GM18520 (cell line): ENCODE data around the gene WASHC4.

Experiments
- ATAC-seq: cut with Tn5 transposase; IDR thresholded peaks from one replicate; pipeline ENCODE4 v1.9.1; 2021; ENCODE audit not compliant: unreplicated experiment

The WASHC4 gene, protein sequence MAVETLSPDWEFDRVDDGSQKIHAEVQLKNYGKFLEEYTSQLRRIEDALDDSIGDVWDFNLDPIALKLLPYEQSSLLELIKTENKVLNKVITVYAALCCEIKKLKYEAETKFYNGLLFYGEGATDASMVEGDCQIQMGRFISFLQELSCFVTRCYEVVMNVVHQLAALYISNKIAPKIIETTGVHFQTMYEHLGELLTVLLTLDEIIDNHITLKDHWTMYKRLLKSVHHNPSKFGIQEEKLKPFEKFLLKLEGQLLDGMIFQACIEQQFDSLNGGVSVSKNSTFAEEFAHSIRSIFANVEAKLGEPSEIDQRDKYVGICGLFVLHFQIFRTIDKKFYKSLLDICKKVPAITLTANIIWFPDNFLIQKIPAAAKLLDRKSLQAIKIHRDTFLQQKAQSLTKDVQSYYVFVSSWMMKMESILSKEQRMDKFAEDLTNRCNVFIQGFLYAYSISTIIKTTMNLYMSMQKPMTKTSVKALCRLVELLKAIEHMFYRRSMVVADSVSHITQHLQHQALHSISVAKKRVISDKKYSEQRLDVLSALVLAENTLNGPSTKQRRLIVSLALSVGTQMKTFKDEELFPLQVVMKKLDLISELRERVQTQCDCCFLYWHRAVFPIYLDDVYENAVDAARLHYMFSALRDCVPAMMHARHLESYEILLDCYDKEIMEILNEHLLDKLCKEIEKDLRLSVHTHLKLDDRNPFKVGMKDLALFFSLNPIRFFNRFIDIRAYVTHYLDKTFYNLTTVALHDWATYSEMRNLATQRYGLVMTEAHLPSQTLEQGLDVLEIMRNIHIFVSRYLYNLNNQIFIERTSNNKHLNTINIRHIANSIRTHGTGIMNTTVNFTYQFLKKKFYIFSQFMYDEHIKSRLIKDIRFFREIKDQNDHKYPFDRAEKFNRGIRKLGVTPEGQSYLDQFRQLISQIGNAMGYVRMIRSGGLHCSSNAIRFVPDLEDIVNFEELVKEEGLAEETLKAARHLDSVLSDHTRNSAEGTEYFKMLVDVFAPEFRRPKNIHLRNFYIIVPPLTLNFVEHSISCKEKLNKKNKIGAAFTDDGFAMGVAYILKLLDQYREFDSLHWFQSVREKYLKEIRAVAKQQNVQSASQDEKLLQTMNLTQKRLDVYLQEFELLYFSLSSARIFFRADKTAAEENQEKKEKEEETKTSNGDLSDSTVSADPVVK

DNA sequence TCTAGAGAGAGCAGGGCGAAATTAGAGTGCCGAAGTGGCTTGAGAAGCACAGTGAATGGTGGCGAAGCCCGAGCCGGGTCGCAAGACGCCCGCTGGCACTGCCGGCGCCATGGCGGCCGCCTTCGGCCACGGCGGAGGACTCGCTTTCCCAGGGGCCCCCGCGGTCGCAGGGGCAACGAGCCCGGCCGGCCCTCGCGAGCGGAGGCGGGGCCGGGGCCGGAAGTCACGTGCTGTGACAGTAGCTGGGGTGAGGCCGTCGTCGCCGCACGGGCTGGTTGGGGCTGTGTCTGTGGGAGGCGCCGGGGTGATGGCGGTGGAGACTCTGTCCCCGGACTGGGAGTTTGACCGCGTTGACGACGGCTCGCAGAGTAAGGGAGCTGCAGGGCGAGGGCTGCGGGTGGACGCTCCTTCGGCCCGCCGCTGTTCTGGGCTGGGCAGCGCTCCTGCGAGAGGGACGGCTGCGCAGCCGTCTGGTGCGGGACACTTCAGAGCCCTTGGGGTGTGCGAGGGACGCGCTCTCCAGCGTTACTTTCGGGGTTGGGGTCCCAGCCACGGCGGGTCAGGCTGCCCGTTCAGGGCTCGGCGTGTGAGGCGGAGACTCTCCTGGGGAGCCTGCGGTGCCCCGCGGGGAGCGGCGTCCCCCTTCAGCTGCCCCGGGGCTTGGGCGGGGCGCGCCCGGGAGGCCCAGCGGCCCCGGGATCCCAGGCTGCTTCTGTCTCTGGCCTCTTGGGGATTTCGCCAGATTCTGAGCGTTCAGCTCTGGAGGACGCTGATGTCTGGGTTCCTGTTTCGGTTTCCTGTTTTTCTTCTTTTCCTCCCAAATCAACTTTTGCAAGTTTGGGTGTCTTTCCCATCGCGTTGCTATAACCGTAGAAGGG lies at the start of gene WASHC4:
WASHC4 (plus strand) TSS at position 238 of the 878 bp plus-strand sequence; CDS start at position 308, 70 bp downstream.
- ATAC-seq = peak; percentile 84

GRCh38 chr12:105060715-105061378 lies 46.7 kb upstream of the WASHC4 start:
- ATAC-seq = no peak

GRCh38 chr12:105064564-105065178 lies 42.9 kb upstream of the WASHC4 start:
- ATAC-seq = no peak

DNA sequence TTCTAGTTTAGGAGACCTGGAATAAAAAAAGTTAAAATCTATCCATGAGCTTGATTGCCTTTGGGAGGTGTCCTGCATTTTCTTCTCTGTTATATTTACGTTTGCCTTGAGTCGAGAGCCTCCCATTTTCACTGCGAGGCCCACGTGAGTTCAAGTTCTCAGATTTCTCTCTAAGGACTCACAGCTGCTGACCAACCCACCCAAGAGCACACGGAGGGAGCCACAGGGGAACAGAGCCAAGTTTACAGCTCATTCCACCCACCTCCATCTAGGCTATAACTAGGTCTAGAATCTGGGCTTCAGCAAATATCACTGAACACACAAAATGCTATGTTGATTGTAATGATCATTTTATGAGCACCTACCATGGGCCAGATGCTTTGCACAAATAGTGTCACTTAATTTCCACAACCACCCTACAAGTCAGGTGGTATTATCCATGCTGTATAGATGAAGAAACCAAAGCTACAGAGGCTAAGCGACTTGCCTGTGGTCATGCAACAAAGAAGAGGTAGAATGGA lies 40.0 kb upstream of the WASHC4 start:
- ATAC-seq = no peak

DNA sequence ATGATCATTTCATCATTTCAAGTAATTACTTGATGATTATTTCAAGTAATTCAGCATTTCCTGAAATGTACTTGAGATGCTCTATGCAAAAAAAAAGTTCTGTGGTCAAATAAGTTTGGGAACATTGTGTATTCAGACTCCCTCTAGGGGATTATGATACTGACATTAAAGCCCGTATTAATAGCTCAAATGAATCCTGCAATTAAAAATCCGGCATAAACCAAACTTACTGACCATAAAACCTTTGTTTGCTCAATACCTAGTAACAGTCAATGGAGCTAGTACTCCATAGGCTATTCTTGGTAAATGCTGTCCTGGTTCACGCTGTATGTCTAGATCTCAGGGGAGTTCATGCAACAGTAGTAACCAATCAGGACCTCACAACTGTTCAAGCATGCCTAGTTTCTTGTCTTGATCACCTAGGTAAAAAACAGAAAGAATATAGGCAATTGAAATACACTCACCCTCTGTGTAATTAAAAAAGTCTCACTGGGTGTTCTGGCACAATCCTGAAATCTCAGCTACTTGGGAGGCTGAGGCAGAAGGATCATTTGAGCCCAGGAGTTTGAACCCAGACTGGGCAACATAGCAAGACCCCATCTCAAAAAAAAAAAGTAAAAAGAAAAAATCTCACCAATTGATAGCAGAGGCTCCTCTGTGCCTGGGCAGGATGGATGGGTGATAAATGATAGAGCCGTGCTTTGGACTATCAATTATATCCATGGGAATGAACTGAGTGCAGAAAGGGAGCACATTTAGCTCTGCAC lies 37.4 kb upstream of the WASHC4 start:
- ATAC-seq = no peak

DNA sequence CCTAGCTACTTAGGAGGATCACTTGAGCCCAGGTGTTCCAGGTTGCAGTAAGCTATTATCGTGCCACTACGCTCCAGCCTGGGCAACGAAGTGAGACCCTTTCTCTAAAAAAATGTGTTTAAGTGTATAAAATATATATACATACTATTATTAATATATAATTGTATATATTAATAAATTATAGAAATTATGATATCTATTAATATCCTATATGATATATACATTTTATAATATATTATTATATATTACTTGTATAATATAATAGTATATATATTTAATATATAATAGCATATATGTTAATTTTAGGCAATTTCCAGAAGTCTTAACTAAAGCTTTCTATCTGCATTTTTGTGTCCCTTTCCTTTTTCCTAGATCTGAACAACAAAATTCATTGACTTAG lies 35.5 kb upstream of the WASHC4 start:
- ATAC-seq = no peak

DNA sequence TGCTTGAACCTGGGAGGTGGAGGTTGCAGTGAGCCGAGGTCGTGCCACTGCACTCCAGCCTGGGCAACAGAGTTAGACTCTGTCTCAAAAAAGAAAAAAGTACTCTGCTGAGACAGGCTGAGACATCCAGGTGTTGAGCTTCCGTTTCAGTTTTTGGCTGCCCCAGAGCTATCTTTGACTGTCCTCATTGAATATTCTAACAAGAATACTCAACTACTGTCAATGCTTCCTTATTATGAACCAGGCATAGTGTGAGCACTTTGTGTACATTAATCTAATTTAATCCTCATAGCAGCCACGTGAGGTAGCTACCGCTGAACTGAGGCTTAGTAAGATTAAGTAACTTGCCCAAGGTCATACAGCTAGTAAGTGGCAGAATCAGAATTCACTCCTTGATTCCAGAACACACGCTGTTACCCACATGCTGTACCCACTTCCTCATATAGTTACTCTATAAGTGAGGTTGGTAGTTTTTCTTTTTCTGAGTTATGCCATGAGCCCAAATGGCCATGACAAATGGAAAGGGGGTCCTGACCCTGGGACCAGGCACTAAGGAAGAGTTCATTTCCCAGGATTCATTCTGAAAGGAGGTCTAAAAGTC lies 34.5 kb upstream of the WASHC4 start:
- no peak for ATAC-seq

DNA sequence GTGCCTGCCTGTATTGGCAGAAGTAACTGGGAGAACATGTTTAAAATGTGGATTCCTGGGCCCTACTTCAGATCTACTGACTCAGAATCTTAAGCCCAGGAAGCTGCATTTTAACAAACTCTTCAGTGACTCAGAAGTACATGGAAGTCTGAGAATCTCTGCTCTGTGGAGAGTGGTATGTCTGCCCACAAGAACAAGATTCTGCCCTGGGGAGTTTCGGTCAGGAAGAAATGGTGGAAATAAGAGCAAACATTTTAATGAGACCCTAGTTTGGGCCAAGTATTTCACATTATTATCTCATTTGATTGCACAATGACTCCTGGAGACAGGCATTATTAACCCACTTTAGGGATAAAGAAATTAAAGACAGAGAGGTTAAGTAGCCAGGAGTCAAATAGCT lies 31.4 kb upstream of the WASHC4 start:
- ATAC-seq = no peak

- no peak for ATAC-seq
These were observed 30.6 kb upstream of the WASHC4 start for GRCh38 chr12:105076913-105077312.

DNA sequence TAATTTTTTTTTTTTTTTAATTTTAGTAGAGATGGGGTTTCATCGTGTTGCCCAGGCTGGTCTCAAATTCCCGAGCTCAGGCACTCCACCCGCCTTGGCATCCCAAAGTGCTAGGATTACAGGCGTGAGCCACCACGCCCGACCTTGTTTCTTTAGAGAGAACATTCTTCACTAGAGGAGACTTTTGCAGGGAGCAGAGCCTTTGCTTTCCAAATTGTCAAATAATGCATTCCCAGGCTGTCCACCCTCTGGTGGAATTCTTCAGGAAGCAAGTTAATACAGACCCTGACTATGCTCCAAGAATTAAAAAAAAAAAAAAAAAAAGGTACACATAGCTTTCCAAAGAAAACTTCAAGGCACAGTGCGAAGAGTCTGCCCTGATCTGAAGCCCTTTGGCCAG lies 30.1 kb upstream of the WASHC4 start:
- no peak for ATAC-seq

- ATAC-seq = no peak
These were observed 28.6 kb upstream of the WASHC4 start for GRCh38 chr12:105078712-105079570.

GRCh38 chr12:105083031-105083430 lies 24.5 kb upstream of the WASHC4 start:
- no peak for ATAC-seq

- no peak for ATAC-seq
These were observed 23.9 kb upstream of the WASHC4 start for GRCh38 chr12:105083551-105084105.

DNA sequence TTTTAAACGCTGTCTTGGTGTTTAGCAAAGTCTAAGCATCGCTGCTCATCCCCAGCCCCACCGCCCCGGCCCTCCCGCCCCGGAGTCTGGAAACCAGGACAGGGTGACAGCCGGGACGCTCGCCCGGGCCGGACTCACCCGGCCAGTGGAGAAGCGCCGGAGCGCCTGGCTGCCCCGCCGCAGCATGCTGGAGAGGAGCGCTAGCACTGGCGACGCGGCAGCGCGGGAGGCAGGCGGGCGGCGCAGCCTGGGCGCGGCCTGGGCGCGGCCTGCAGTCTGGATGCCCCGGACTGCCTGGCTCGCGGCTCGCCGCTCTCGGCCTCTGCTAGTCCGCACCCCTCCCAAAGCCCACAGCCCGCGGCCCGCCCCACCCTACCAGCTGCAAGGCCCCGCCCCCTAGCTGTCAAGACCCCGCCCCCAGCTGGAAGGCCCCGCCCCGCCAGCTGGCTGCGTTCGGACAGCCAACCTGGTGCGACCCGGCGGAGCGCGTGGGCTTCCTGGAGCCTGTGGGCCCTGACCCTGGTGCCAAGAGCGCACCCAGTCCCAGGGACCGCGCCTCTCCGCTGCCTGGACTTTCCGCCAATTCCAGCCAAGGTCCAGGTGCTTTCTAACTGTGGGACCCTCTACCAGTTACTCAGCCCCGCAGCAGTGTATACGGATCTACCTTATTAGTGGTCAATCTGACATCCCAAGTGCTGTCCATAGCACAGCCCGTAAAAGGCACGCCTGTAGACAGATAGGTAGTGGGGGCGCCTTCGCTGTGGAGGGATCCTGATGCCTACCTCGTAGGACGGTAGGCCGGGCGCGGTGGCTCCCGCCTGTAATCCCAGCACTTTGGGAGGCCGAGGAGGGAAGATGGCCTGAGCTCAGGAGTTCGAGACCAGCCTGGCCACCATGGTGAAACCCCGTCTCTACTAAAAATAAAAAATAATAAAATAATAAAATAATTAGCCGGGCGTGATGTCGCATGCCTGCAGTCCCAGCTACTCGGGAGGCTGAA lies 23.0 kb upstream of the WASHC4 start, which contains the start of gene ALDH1L2:
ALDH1L2 (minus strand) TSS at position 208 of the 1,000 bp plus-strand sequence; CDS start at position 186, 22 bp downstream.
- no peak for ATAC-seq

DNA sequence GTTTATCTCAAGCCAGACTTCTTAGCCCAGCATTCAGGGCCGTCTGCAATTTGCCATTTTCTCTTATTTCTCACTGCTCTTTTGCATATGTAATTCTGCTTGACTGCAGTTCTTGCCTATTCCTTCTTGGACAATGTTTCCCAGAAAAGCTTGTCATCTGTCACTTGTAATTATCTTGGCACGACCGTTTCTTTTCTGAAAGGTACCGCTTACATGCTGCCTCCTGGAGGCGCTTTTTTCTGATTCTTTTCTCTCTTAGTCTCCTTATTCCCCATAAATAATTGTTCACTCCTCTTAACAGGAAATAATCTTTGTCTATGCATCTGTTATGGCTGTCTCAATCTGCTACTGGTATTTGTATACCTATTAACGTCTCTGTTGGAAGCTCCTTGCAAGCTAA lies 22.0 kb upstream of the WASHC4 start:
- no peak for ATAC-seq
